GM23338 (cell line): Measurements from ENCODE around the gene ADCY5. TPM values are rescaled to one million over a fixed set of nuclear protein-coding genes. Genes with fewer than 3 reads are reported as not detected.

Experiments
- ATAC-seq: fragments of 200-7000 bp; cut with Tn5 transposase; 3 replicates; pipeline ENCODE4 v1.9.1; 2020
- DNase-seq: peaks from one replicate; pipeline ENCODE4 v3.0.0-alpha.2; 2015; ENCODE audit warnings: low spot score
- H2AFZ ChIP-seq: fragments of 200-600 bp; sonication (generic); 2 replicates; pipeline ENCODE4 v1.8.0; 2016; ENCODE audit warnings: antibody characterized with exemption, mild to moderate bottlenecking, moderate library complexity
- H3F3A ChIP-seq: fragments of 200-600 bp; sonication (generic); replicated peaks from 2 replicates; pipeline ENCODE4 v1.8.0; 2017; ENCODE audit warnings: antibody characterized with exemption, mixed run types, low read depth
- H3K27ac ChIP-seq: fragments of 200-600 bp; sonication (generic); 2 replicates; pipeline ENCODE4 v1.6.1; 2016; ENCODE audit warnings: low read depth
- H3K27me3 ChIP-seq: fragments of 200-600 bp; sonication (generic); 2 replicates; pipeline ENCODE4 v1.8.0; 2016; ENCODE audit warnings: mild to moderate bottlenecking, mixed run types, moderate library complexity; ENCODE audit not compliant: insufficient read depth
- H3K36me3 ChIP-seq: fragments of 200-600 bp; sonication (generic); 2 replicates; pipeline ENCODE4 v1.8.0; 2016; ENCODE audit warnings: mild to moderate bottlenecking; ENCODE audit not compliant: insufficient read depth
- H3K4me1 ChIP-seq: fragments of 200-600 bp; sonication (generic); 2 replicates; pipeline ENCODE4 v1.8.0; 2016; ENCODE audit warnings: mild to moderate bottlenecking, moderate library complexity; ENCODE audit not compliant: insufficient read depth
- H3K4me2 ChIP-seq: fragments of 200-600 bp; sonication (generic); 2 replicates; pipeline ENCODE4 v1.7.1; 2017; ENCODE audit warnings: mixed run types
- H3K4me3 ChIP-seq: fragments of 200-600 bp; sonication (generic); 2 replicates; pipeline ENCODE4 v1.6.1; 2016; ENCODE audit warnings: mixed run types
- H3K79me2 ChIP-seq: fragments of 200-600 bp; sonication (generic); replicated peaks from 2 replicates; pipeline ENCODE4 v1.8.0; 2017; ENCODE audit warnings: mild to moderate bottlenecking; ENCODE audit not compliant: insufficient read depth
- H3K9me2 ChIP-seq: fragments of 200-600 bp; sonication (generic); 2 replicates; pipeline ENCODE4 v1.8.0; 2017; ENCODE audit not compliant: insufficient read depth
- H4K20me1 ChIP-seq: fragments of 200-600 bp; sonication (generic); replicated peaks from 2 replicates; pipeline ENCODE4 v1.8.0; 2017; ENCODE audit warnings: mild to moderate bottlenecking; ENCODE audit not compliant: insufficient read depth
- H3K27ac Mint-ChIP-seq: 2 replicates; pipeline ENCODE4 v1.8.0; 2020; ENCODE audit warnings: inconsistent platforms, mild to moderate bottlenecking, moderate library complexity, mixed read lengths
- H3K27me3 Mint-ChIP-seq: 3 replicates; pipeline ENCODE4 v1.8.0; 2022; ENCODE audit warnings: low read depth, mild to moderate bottlenecking, moderate library complexity, mixed read lengths, inconsistent platforms; ENCODE audit not compliant: insufficient read depth, poor library complexity
- H3K36me3 Mint-ChIP-seq: 3 replicates; pipeline ENCODE4 v1.8.0; 2021; ENCODE audit warnings: low read depth, mild to moderate bottlenecking, inconsistent platforms, moderate library complexity, mixed read lengths
- H3K4me1 Mint-ChIP-seq: 3 replicates; pipeline ENCODE4 v1.8.0; 2020; ENCODE audit warnings: mild to moderate bottlenecking, inconsistent platforms, mixed read lengths
- H3K4me3 Mint-ChIP-seq: 3 replicates; pipeline ENCODE4 v1.8.0; 2021; ENCODE audit warnings: moderate library complexity, mild to moderate bottlenecking, inconsistent platforms, mixed read lengths
- H3K9me3 Mint-ChIP-seq: 3 replicates; pipeline ENCODE4 v1.8.0; 2020; ENCODE audit warnings: moderate library complexity, mild to moderate bottlenecking, inconsistent platforms, mixed read lengths
- EZH2phosphoT487 ChIP-seq: fragments of 200-600 bp; sonication (generic); IDR thresholded peaks from one replicate; pipeline ENCODE4 v1.8.1; 2018; ENCODE audit warnings: antibody characterized with exemption; ENCODE audit not compliant: unreplicated experiment
- JUNB ChIP-seq: IDR thresholded peaks from one replicate; pipeline ENCODE4 v1.6.1; 2016; ENCODE audit warnings: antibody characterized with exemption; ENCODE audit not compliant: unreplicated experiment
- NANOG ChIP-seq: IDR thresholded peaks from 2 replicates; pipeline ENCODE4 v1.6.1; 2016; ENCODE audit warnings: antibody characterized with exemption, borderline replicate concordance
- STAT1 ChIP-seq: IDR thresholded peaks from one replicate; pipeline ENCODE4 v1.6.1; 2016; ENCODE audit warnings: antibody characterized with exemption; ENCODE audit not compliant: unreplicated experiment
- ZNF114 ChIP-seq: fragments of 250-450 bp; sonication (Bioruptor Pico); IDR thresholded peaks from 2 replicates; pipeline ENCODE4 v1.5.0; 2020; ENCODE audit warnings: mild to moderate bottlenecking, moderate library complexity
- ZNF331 ChIP-seq: fragments of 250-450 bp; sonication (Bioruptor Pico); IDR thresholded peaks from 2 replicates; pipeline ENCODE4 v1.5.0; 2020; ENCODE audit warnings: low read depth, mild to moderate bottlenecking, moderate library complexity
- polyA plus RNA-seq: library from polyadenylated mRNA; unstranded; fragments of >200 nt; fragmentation: Nextera tagmentation; extraction: Ambion mirVana; gene quantifications from 2 replicates; pipeline ENCODE4 v1.2.1, GENCODE V29; 2016
- total RNA-seq: library from RNA; depleted of rRNA; stranded (reverse); fragments of >200 nt; shearing (Covaris generic); gene quantifications from 2 replicates; pipeline ENCODE4 v1.2.3, GENCODE V29; 2014
- TF ChIP-seq, protein P1 (sequence below): IDR thresholded peaks from one replicate; pipeline ENCODE4 v1.6.1; 2018; ENCODE audit warnings: antibody characterized with exemption; ENCODE audit not compliant: unreplicated experiment
- TF ChIP-seq, protein P2 (sequence below), 2 experiments: fragments of 200-600 bp in 1 of 2; sonication (generic) in 1 of 2; conservative IDR thresholded peaks; 2 replicates each; pipeline versions ENCODE4 v1.5.1 to v1.6.1; 2016 to 2017; ENCODE audit warnings: antibody characterized with exemption in 2 of 2, low read depth in 2 of 2, mild to moderate bottlenecking in 2 of 2, moderate library complexity in 1 of 2
- TF ChIP-seq, protein P3 (sequence below): fragments of 250-450 bp; sonication (Bioruptor Pico); IDR thresholded peaks from 2 replicates; pipeline ENCODE4 v1.5.0; 2020; ENCODE audit warnings: mild to moderate bottlenecking, moderate library complexity
- TF ChIP-seq, protein P4 (sequence below): IDR thresholded peaks from 2 replicates; pipeline ENCODE4 v1.6.1; 2016; ENCODE audit warnings: antibody characterized with exemption

Gene ADCY5
- total and polyA plus RNA-seq, 2 experiments from 2014 or later = 3.5 to 10.2 TPM

DNA sequence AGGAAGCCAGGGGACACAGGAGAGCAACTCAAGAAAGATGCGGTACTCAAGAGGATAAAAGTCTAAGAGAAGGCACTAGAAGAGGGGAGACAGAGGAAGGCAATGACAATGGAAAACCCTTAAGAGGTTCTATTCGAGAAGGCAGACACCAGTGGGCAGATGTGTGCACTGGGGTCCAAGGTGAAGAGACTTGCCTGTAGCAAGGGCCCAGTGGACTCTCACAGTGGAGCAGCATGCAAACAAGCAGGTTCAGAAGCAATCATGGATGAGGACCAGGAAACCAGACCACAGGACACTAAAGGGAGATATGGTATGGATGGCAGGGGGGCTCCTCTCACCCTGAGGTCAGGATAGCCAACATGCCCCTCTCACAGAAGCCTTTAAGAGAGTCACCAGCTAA is 2.7 kb downstream of the ADCY5 start:
- peaks cover 34% of the 10 kb centered on the region for H3K27me3 Mint-ChIP-seq
- no peak overlapping the region for H3K27ac Mint-ChIP-seq
- TF ChIP-seq ZNF331 (CRISPR knock-in tag) = no peak
- TF ChIP-seq, protein P1, sequence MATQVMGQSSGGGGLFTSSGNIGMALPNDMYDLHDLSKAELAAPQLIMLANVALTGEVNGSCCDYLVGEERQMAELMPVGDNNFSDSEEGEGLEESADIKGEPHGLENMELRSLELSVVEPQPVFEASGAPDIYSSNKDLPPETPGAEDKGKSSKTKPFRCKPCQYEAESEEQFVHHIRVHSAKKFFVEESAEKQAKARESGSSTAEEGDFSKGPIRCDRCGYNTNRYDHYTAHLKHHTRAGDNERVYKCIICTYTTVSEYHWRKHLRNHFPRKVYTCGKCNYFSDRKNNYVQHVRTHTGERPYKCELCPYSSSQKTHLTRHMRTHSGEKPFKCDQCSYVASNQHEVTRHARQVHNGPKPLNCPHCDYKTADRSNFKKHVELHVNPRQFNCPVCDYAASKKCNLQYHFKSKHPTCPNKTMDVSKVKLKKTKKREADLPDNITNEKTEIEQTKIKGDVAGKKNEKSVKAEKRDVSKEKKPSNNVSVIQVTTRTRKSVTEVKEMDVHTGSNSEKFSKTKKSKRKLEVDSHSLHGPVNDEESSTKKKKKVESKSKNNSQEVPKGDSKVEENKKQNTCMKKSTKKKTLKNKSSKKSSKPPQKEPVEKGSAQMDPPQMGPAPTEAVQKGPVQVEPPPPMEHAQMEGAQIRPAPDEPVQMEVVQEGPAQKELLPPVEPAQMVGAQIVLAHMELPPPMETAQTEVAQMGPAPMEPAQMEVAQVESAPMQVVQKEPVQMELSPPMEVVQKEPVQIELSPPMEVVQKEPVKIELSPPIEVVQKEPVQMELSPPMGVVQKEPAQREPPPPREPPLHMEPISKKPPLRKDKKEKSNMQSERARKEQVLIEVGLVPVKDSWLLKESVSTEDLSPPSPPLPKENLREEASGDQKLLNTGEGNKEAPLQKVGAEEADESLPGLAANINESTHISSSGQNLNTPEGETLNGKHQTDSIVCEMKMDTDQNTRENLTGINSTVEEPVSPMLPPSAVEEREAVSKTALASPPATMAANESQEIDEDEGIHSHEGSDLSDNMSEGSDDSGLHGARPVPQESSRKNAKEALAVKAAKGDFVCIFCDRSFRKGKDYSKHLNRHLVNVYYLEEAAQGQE = no peak
- TF ChIP-seq NANOG = no peak
- TF ChIP-seq, protein P2, sequence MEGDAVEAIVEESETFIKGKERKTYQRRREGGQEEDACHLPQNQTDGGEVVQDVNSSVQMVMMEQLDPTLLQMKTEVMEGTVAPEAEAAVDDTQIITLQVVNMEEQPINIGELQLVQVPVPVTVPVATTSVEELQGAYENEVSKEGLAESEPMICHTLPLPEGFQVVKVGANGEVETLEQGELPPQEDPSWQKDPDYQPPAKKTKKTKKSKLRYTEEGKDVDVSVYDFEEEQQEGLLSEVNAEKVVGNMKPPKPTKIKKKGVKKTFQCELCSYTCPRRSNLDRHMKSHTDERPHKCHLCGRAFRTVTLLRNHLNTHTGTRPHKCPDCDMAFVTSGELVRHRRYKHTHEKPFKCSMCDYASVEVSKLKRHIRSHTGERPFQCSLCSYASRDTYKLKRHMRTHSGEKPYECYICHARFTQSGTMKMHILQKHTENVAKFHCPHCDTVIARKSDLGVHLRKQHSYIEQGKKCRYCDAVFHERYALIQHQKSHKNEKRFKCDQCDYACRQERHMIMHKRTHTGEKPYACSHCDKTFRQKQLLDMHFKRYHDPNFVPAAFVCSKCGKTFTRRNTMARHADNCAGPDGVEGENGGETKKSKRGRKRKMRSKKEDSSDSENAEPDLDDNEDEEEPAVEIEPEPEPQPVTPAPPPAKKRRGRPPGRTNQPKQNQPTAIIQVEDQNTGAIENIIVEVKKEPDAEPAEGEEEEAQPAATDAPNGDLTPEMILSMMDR (conservative IDR thresholded peaks at IDR 0.05; ENCODE audit: low read depth in 2 of 2) = no peak
- no peak for TF ChIP-seq STAT1
- TF ChIP-seq, protein P3, sequence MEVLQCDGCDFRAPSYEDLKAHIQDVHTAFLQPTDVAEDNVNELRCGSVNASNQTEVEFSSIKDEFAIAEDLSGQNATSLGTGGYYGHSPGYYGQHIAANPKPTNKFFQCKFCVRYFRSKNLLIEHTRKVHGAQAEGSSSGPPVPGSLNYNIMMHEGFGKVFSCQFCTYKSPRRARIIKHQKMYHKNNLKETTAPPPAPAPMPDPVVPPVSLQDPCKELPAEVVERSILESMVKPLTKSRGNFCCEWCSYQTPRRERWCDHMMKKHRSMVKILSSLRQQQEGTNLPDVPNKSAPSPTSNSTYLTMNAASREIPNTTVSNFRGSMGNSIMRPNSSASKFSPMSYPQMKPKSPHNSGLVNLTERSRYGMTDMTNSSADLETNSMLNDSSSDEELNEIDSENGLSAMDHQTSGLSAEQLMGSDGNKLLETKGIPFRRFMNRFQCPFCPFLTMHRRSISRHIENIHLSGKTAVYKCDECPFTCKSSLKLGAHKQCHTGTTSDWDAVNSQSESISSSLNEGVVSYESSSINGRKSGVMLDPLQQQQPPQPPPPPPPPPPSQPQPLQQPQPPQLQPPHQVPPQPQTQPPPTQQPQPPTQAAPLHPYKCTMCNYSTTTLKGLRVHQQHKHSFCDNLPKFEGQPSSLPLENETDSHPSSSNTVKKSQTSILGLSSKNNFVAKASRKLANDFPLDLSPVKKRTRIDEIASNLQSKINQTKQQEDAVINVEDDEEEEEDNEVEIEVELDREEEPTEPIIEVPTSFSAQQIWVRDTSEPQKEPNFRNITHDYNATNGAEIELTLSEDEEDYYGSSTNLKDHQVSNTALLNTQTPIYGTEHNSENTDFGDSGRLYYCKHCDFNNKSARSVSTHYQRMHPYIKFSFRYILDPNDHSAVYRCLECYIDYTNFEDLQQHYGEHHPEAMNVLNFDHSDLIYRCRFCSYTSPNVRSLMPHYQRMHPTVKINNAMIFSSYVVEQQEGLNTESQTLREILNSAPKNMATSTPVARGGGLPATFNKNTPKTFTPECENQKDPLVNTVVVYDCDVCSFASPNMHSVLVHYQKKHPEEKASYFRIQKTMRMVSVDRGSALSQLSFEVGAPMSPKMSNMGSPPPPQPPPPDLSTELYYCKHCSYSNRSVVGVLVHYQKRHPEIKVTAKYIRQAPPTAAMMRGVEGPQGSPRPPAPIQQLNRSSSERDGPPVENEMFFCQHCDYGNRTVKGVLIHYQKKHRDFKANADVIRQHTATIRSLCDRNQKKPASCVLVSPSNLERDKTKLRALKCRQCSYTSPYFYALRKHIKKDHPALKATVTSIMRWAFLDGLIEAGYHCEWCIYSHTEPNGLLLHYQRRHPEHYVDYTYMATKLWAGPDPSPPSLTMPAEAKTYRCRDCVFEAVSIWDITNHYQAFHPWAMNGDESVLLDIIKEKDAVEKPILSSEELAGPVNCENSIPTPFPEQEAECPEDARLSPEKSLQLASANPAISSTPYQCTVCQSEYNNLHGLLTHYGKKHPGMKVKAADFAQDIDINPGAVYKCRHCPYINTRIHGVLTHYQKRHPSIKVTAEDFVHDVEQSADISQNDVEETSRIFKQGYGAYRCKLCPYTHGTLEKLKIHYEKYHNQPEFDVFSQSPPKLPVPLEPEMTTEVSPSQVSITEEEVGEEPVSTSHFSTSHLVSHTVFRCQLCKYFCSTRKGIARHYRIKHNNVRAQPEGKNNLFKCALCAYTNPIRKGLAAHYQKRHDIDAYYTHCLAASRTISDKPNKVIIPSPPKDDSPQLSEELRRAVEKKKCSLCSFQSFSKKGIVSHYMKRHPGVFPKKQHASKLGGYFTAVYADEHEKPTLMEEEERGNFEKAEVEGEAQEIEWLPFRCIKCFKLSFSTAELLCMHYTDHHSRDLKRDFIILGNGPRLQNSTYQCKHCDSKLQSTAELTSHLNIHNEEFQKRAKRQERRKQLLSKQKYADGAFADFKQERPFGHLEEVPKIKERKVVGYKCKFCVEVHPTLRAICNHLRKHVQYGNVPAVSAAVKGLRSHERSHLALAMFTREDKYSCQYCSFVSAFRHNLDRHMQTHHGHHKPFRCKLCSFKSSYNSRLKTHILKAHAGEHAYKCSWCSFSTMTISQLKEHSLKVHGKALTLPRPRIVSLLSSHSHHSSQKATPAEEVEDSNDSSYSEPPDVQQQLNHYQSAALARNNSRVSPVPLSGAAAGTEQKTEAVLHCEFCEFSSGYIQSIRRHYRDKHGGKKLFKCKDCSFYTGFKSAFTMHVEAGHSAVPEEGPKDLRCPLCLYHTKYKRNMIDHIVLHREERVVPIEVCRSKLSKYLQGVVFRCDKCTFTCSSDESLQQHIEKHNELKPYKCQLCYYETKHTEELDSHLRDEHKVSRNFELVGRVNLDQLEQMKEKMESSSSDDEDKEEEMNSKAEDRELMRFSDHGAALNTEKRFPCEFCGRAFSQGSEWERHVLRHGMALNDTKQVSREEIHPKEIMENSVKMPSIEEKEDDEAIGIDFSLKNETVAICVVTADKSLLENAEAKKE = no peak
- TF ChIP-seq, protein P4, sequence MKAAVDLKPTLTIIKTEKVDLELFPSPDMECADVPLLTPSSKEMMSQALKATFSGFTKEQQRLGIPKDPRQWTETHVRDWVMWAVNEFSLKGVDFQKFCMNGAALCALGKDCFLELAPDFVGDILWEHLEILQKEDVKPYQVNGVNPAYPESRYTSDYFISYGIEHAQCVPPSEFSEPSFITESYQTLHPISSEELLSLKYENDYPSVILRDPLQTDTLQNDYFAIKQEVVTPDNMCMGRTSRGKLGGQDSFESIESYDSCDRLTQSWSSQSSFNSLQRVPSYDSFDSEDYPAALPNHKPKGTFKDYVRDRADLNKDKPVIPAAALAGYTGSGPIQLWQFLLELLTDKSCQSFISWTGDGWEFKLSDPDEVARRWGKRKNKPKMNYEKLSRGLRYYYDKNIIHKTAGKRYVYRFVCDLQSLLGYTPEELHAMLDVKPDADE = no peak
- no peak for TF ChIP-seq EZH2phosphoT487
- TF ChIP-seq ZNF114 = no peak
- TF ChIP-seq JUNB = no peak
- H4K20me1 ChIP-seq = peaks cover 10% of the 10 kb centered on the region; the same call in 1 of the 2 replicates
- no peaks in the 10 kb centered on the region for H3K9me2 ChIP-seq
- H3K27me3 ChIP-seq = peaks cover 45% of the 10 kb centered on the region
- peaks cover 28% of the 10 kb centered on the region for H3K4me1 Mint-ChIP-seq
- H3K4me1 ChIP-seq = peaks cover 14% of the 10 kb centered on the region; the same call in 1 of the 2 replicates
- H3K4me3 Mint-ChIP-seq = no peak overlapping the region
- no peak for ATAC-seq
- H3F3A ChIP-seq = no peaks in the 10 kb centered on the region; the same call in 1 of the 2 replicates
- no peaks in the 10 kb centered on the region for H3K36me3 ChIP-seq
- H3K36me3 Mint-ChIP-seq = peaks cover 3% of the 10 kb centered on the region; the same call in 1 of the 3 replicates
- H3K4me2 ChIP-seq = no peak overlapping the region
- H3K9me3 Mint-ChIP-seq = no peaks in the 10 kb centered on the region; the same call in 1 of the 3 replicates
- no peak overlapping the region for H3K27ac ChIP-seq
- H3K4me3 ChIP-seq = no peak overlapping the region
- DNase-seq = no peak
- H3K79me2 ChIP-seq = no peaks in the 10 kb centered on the region
- no peak overlapping the region for H2AFZ ChIP-seq
